22Rv1 (cell line): ENCODE data around the gene UBE2F.

ENCODE experiments used
- CTCF ChIP-seq: fragments of 450-650 bp; IDR thresholded peaks from 2 replicates; pipeline ENCODE4 v1.5.1; 2017; ENCODE audit warnings: mild to moderate bottlenecking
- ZFX ChIP-seq: fragments of 450-650 bp; IDR thresholded peaks from 2 replicates; pipeline ENCODE4 v1.6.1; 2017; ENCODE audit warnings: antibody characterized with exemption, borderline replicate concordance

DNA sequence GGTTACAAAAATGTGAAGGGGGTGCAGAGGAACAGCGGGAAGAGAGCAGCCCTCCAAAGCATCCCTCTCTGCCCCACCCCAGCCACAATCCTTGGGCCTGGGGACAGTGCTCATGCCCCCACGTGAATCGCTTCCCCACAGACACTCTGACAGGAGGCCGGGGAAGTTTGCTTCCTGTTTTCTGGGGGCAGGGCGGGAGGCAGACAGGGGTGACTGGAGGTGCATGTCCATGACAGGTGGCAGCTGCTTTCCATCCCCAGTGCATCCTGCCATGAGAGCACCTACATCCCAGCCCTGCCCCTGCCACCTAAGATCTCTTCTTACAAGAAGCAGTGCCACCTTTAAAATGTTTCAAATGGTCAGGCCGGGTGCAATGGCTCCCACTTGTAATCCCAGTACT, 47.2 kb upstream of the UBE2F start:
- TF ChIP-seq CTCF (no peak), ZFX (no peak)
